Activated effector memory CD4-positive, alpha-beta T cell treated with anti-CD3 and anti-CD28 coated beads, Interleukin-2, amount 50 U/mL, for 16 hours (primary cell): ENCODE data around the gene C19orf53.

Experiments used
- DNase-seq: peaks from one replicate; pipeline ENCODE4 v3.0.0-alpha.2; 2020

C19orf53 gene

DNA sequence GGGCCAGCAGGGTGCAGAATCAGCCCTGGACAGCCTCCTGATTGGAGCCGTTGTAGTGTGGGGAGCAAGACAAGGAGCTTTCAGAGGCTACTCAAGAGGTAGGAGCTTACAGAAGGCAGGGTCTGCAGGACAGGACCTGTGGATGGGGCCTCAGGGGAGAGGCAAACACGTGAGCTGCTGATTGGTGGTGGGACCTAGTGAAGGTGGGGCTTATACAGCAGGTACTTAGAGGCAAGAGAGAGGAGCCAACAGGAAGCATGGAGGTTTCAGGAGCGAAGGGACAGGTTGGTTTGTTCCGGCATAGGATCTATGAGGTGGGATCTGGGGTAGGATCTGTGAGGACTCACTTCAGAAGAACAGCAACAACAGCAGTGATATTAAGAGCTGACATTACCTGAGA is 53.4 kb downstream of the C19orf53 start:
- no peak for DNase-seq
